HepG2 (cell line): Measurements from ENCODE around the gene SLBP. TPM values are rescaled to one million over a fixed set of nuclear protein-coding genes. Genes with fewer than 3 reads are reported as not detected.

Experiments
- ATAC-seq: fragments of 200-7000 bp; cut with Tn5 transposase; 3 replicates; pipeline ENCODE4 v1.9.1; 2020; ENCODE audit warnings: mild to moderate bottlenecking, moderate library complexity
- BruUV-seq: library from RNA; stranded (reverse); fragments of 400-500 nt; replicated peaks from 2 replicates; lab custom pipeline; 2021; lab: Mats Ljungman, UMichigan
- CTCF ChIA-PET: fragments of 300-600 bp; formaldehyde crosslinking; extraction: SDS; loops from one replicate; lab custom pipeline; 2021; ENCODE audit warnings: low total read pairs, inconsistent platforms, low intra/inter-chr PET ratio; lab: Yijun Ruan, JAX
- POLR2A ChIA-PET: fragments of 350-600 bp; sonication (Branson Sonifier 250); formaldehyde crosslinking; loops from one replicate; lab custom pipeline; 2020; ENCODE audit warnings: antibody characterized with exemption, inconsistent platforms; lab: Yijun Ruan, JAX
- DNase-seq: peaks from one replicate; pipeline ENCODE4 v3.0.0-alpha.2; 2015; ENCODE audit warnings: low spot score
- FAIRE-seq: peaks from 3 replicates; lab custom pipeline; 2011; peaks lifted over from hg19 to GRCh38; lab: Jason Lieb, UNC
- H2AFZ ChIP-seq: one replicate; pipeline ENCODE4 v1.6.1; 2011; ENCODE audit warnings: low read length, inconsistent platforms
- H3K27ac ChIP-seq: fragments of 300-600 bp; 3 replicates; pipeline ENCODE4 v1.8.0; 2011; ENCODE audit warnings: mixed run types, mild to moderate bottlenecking, mixed read lengths, low read length, inconsistent platforms; ENCODE audit not compliant: insufficient read depth; ENCODE audit errors: extremely low read length
- H3K27me3 ChIP-seq, 2 experiments: fragments of 200-600 bp in 1 of 2; 2 replicates in 1 of 2; 3 replicates in 1 of 2; pipeline versions ENCODE4 v1.6.0 to v1.8.0; 2011; ENCODE audit warnings: low read length in 2 of 2, mild to moderate bottlenecking in 2 of 2, moderate library complexity in 2 of 2, inconsistent platforms in 1 of 2; ENCODE audit not compliant: insufficient read depth in 2 of 2, control insufficient read depth in 1 of 2
- H3K36me3 ChIP-seq, 2 experiments: fragments of 200-600 bp in 1 of 2; replicated peaks in 1 of 2; 2 replicates in 1 of 2; 3 replicates in 1 of 2; pipeline versions ENCODE4 v1.5.1 to v1.8.0; 2011; ENCODE audit warnings: low read length in 2 of 2, inconsistent platforms in 1 of 2; ENCODE audit not compliant: insufficient read depth in 2 of 2, control insufficient read depth in 1 of 2
- H3K4me1 ChIP-seq: 2 replicates; pipeline ENCODE4 v1.5.1; 2012; ENCODE audit warnings: low read length, inconsistent platforms; ENCODE audit not compliant: insufficient read depth
- H3K4me2 ChIP-seq: 2 replicates; pipeline ENCODE4 v1.6.0; 2011; ENCODE audit warnings: low read depth, low read length, inconsistent platforms
- H3K4me3 ChIP-seq, 3 experiments: fragments of 200-600 bp in 1 of 3; sonication (generic), shearing (Covaris generic) in 1 of 3; replicated peaks in 1 of 3; 2 replicates each; pipeline ENCODE4 v1.5.1; 2011 to 2016; ENCODE audit warnings: low read length in 3 of 3, inconsistent platforms in 2 of 3, low read depth in 2 of 3, mild to moderate bottlenecking in 2 of 3, control low read depth in 1 of 3, mixed read lengths in 1 of 3; ENCODE audit not compliant: insufficient read depth in 1 of 3
- H3K79me2 ChIP-seq: one replicate; pipeline ENCODE4 v1.6.1; 2011; ENCODE audit warnings: low read length, inconsistent platforms; ENCODE audit not compliant: insufficient read depth
- H3K9ac ChIP-seq: 2 replicates; pipeline ENCODE4 v1.6.0; 2011; ENCODE audit warnings: mild to moderate bottlenecking, low read depth, low read length, inconsistent platforms; ENCODE audit not compliant: insufficient read depth
- H3K9me3 ChIP-seq: 2 replicates; pipeline ENCODE4 v1.5.1; 2012; ENCODE audit warnings: mild to moderate bottlenecking, low read length
- H4K20me1 ChIP-seq: 2 replicates; pipeline ENCODE4 v1.6.0; 2011; ENCODE audit warnings: inconsistent platforms, mild to moderate bottlenecking, low read length, moderate library complexity; ENCODE audit not compliant: insufficient read depth
- ELF4 ChIP-seq: sonication (generic); formaldehyde crosslinking; IDR thresholded peaks from 2 replicates; pipeline ENCODE4 v1.5.0; 2020; ENCODE audit warnings: missing genetic modification reagents, mild to moderate bottlenecking, moderate library complexity, borderline replicate concordance
- GABPB1 ChIP-seq: IDR thresholded peaks from 2 replicates; pipeline ENCODE4 v1.6.1; 2016; ENCODE audit warnings: mild to moderate bottlenecking, missing genetic modification reagents, moderate library complexity, missing compliant biosample characterization
- GFI1 ChIP-seq: sonication (generic); formaldehyde crosslinking; IDR thresholded peaks from 2 replicates; pipeline ENCODE4 v1.5.0; 2020; ENCODE audit warnings: missing genetic modification reagents, mild to moderate bottlenecking, borderline replicate concordance
- JUND ChIP-seq: sonication (generic); formaldehyde crosslinking; IDR thresholded peaks from 2 replicates; pipeline ENCODE4 v1.8.0; 2022; ENCODE audit warnings: mild to moderate bottlenecking, missing genetic modification reagents
- MED1 ChIP-seq: sonication (generic); formaldehyde crosslinking; IDR thresholded peaks from 2 replicates; pipeline ENCODE4 v1.4.0; 2020; ENCODE audit warnings: missing genetic modification reagents
- MEIS1 ChIP-seq: sonication (generic); formaldehyde crosslinking; IDR thresholded peaks from 2 replicates; pipeline ENCODE4 v1.9.0; 2021; ENCODE audit warnings: mild to moderate bottlenecking, missing genetic modification reagents, moderate library complexity, borderline replicate concordance
- PATZ1 ChIP-seq: sonication (generic); formaldehyde crosslinking; IDR thresholded peaks from 2 replicates; pipeline ENCODE4 v1.4.0; 2020; ENCODE audit warnings: missing genetic modification reagents
- RXRA ChIP-seq: sonication (generic); formaldehyde crosslinking; IDR thresholded peaks from 2 replicates; pipeline ENCODE4 v1.5.1; 2020; ENCODE audit warnings: missing genetic modification reagents
- SMAD3 ChIP-seq: sonication (generic); formaldehyde crosslinking; IDR thresholded peaks from 2 replicates; pipeline ENCODE4 v1.4.0; 2020; ENCODE audit warnings: missing genetic modification reagents
- SYNCRIP ChIP-seq: fragments of 200-400 bp; formaldehyde crosslinking; IDR thresholded peaks from 2 replicates; pipeline ENCODE4 v1.6.1; 2018; ENCODE audit warnings: mild to moderate bottlenecking, low read depth, low read length; ENCODE audit not compliant: insufficient read depth
- ZFP1 ChIP-seq: IDR thresholded peaks from 2 replicates; pipeline ENCODE4 v1.6.1; 2016
- ZGPAT ChIP-seq: IDR thresholded peaks from 2 replicates; pipeline ENCODE4 v1.6.1; 2016; ENCODE audit warnings: mild to moderate bottlenecking
- ZNF124 ChIP-seq: sonication (generic); formaldehyde crosslinking; IDR thresholded peaks from 2 replicates; pipeline ENCODE4 v1.4.0; 2020; ENCODE audit warnings: missing genetic modification reagents
- ZNF180 ChIP-seq: sonication (generic); formaldehyde crosslinking; IDR thresholded peaks from 2 replicates; pipeline ENCODE4 v1.4.0; 2020; ENCODE audit warnings: low read depth, missing genetic modification reagents, borderline replicate concordance
- ZNF232 ChIP-seq: sonication (generic); formaldehyde crosslinking; IDR thresholded peaks from 2 replicates; pipeline ENCODE4 v1.4.0; 2020; ENCODE audit warnings: missing genetic modification reagents, borderline replicate concordance
- ZNF326 ChIP-seq: sonication (generic); formaldehyde crosslinking; IDR thresholded peaks from 2 replicates; pipeline ENCODE4 v1.4.0; 2020; ENCODE audit warnings: missing genetic modification reagents, borderline replicate concordance
- ZNF687 ChIP-seq: sonication (generic); formaldehyde crosslinking; IDR thresholded peaks from 2 replicates; pipeline ENCODE4 v1.5.1; 2020; ENCODE audit warnings: mild to moderate bottlenecking, missing genetic modification reagents, moderate library complexity
- WGBS: methylation state at CpG from one replicate; pipeline ENCODE4 v1.1.6; 2017; ENCODE audit warnings: low lambda C conversion rate; 5-methylcytosine and 5-hydroxymethylcytosine counted together
- in situ Hi-C: cut with HindIII; loops from 2 replicates; pipeline ENCODE4 v1.10.0; 2017; ENCODE audit warnings: low pct_unique_long_range_greater_than_20kb; ENCODE audit not compliant: extremely low pct_ligation_motif_present
- intact Hi-C: fragments of 100-400 bp; cut with micrococcal nuclease; formaldehyde crosslinking; loops from one replicate; pipeline ENCODE4 v1.10.0; 2022; ENCODE audit not compliant: unreplicated experiment
- polyA plus RNA-seq, 8 experiments: library from polyadenylated mRNA; depleted of rRNA in 3 of 8; stranded (reverse) in 7 of 8; unstranded in 1 of 8; fragments of >200 nt; fragmentation: Illumina TruSeq in 4 of 8; extraction: Trizol in 4 of 8; gene quantifications; 2 replicates each; pipeline versions ENCODE4 v1.2.1 to v1.2.3, GENCODE V29; 2011 to 2016; ENCODE audit warnings: low read depth in 4 of 8, missing spikeins in 1 of 8, mixed read lengths in 1 of 8; ENCODE audit not compliant: insufficient read depth in 1 of 8
- total RNA-seq, 5 experiments: library from RNA; depleted of rRNA; stranded (reverse); fragments of >200 nt; fragmentation: Illumina TruSeq; extraction: Trizol; gene quantifications; 2 replicates each; pipeline ENCODE4 v1.2.3, GENCODE V29; 2016; ENCODE audit warnings: low read depth in 1 of 5

The SLBP gene
- total and polyA plus RNA-seq, 2 of the 13 experiments (the other 11 are each of a cell fraction or from before 2014, with no cell fraction given), result 43.9 to 104 TPM

- Histone ChIP-seq H2AFZ (no peak overlapping the region), H3K4me1 (peaks cover 90% of the 10 kb centered on the region), H3K79me2 (no peaks in the 10 kb centered on the region), H3K27me3 (no peaks in the 10 kb centered on the region; a peak in 1 of 5 replicates), H3K4me2 (peak overlapping the region; percentile 65), H3K9me3 (no peaks in the 10 kb centered on the region), H4K20me1 (no peaks in the 10 kb centered on the region), H3K4me3 (peak overlapping the region in 2 of 3 experiments; percentile 22 to 46; a peak in 3 of 6 replicates), H3K9ac (no peak overlapping the region), H3K27ac (peak overlapping the region; percentile 17), H3K36me3 (peaks cover 9% of the 10 kb centered on the region in 2 experiments; a peak in 3 of 5 replicates)
- CTCF ChIA-PET, result interaction anchor here (1.3 to 7.5 kb wide), 2 partner anchors 17 to 61 kb away, joined by 6 to 179 read pairs; no protein-coding TSS in a partner anchor
- no TSS peak for BruUV-seq
- FAIRE-seq (no peak), ATAC-seq (peak; percentile 6), DNase-seq (peak; percentile 59)
- intact Hi-C loops (loop anchor here (5.0 kb wide), 2 partner anchors 49 to 164 kb away; no protein-coding TSS in a partner anchor), in situ Hi-C loops (no loop called here)
- POLR2A ChIA-PET, result interaction anchor here (0.8 to 5.7 kb wide), 15 partner anchors 11 to 60 kb away, joined by 3 to 47 read pairs (median 6); partner anchors contain the start of gene FGFR3
- WGBS, result 0% methylated on average over 1 of the region's 29 CpGs
- TF ChIP-seq JUND (CRISPR knock-in tag) (no peak), PATZ1 (CRISPR knock-in tag) (peak; percentile 86), SMAD3 (CRISPR knock-in tag) (no peak), RXRA (CRISPR knock-in tag) (peak; percentile 61), GABPB1 (peak; percentile 48; the same call in 1 of the 2 replicates), ZNF124 (CRISPR knock-in tag) (0 out of 2 replicates have a peak, but pooled peaks have one; percentile 49), ZNF326 (no peak), ELF4 (CRISPR knock-in tag) (no peak), ZFP1 (CRISPR knock-in tag) (no peak), ZNF687 (CRISPR knock-in tag) (peak; percentile 66), ZNF180 (no peak), MEIS1 (CRISPR knock-in tag) (0 out of 2 replicates have a peak, but pooled peaks have one; percentile 51), MED1 (CRISPR knock-in tag) (0 out of 2 replicates have a peak, but pooled peaks have one; percentile 19), GFI1 (no peak), ZNF232 (CRISPR knock-in tag) (no peak), ZGPAT (CRISPR knock-in tag) (no peak; the same call in 1 of the 2 replicates), SYNCRIP (no peak)
Observed at GRCh38 chr4:1748465-1748995, 36.4 kb upstream of the SLBP start.
